ENCODE results near the gene GYPC.

- TF ChIP-seq, protein P1, sequence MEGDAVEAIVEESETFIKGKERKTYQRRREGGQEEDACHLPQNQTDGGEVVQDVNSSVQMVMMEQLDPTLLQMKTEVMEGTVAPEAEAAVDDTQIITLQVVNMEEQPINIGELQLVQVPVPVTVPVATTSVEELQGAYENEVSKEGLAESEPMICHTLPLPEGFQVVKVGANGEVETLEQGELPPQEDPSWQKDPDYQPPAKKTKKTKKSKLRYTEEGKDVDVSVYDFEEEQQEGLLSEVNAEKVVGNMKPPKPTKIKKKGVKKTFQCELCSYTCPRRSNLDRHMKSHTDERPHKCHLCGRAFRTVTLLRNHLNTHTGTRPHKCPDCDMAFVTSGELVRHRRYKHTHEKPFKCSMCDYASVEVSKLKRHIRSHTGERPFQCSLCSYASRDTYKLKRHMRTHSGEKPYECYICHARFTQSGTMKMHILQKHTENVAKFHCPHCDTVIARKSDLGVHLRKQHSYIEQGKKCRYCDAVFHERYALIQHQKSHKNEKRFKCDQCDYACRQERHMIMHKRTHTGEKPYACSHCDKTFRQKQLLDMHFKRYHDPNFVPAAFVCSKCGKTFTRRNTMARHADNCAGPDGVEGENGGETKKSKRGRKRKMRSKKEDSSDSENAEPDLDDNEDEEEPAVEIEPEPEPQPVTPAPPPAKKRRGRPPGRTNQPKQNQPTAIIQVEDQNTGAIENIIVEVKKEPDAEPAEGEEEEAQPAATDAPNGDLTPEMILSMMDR (IDR thresholded peaks at IDR 0.05): no peak
- no peak for TF ChIP-seq POLR2A (IDR thresholded peaks at IDR 0.05)
- TF ChIP-seq EP300 (IDR thresholded peaks at IDR 0.05; ENCODE audit: low read depth): no peak
- TF ChIP-seq POLR2AphosphoS5 (IDR thresholded peaks at IDR 0.05): no peak
These were observed 2.8 kb upstream of the GYPC start for GRCh38 chr2:126653109-126653508.

Measured in transverse colon (tissue), 4 donors.